Eye (tissue), 1 donor: ENCODE results near the gene PPIL4.

ENCODE experiments used
- DNase-seq: peaks from one replicate; pipeline ENCODE4 v3.0.0-alpha.2; 2015

PPIL4 gene

GRCh38 chr6:149545754-149546471 is at the start of gene PPIL4:
Gene PPIL4, minus strand, starts transcription at chr6:149546043. Its CDS starts 38 bp downstream, at chr6:149546005.
- peak; percentile 98 for DNase-seq

GRCh38 chr6:149593408-149593807 is 47.6 kb upstream of the PPIL4 start:
- DNase-seq: no peak

GRCh38 chr6:149592983-149593382 is 47.1 kb upstream of the PPIL4 start:
- no peak for DNase-seq

- no peak for DNase-seq
Measured at GRCh38 chr6:149586149-149586548, 40.3 kb upstream of the PPIL4 start.

GRCh38 chr6:149581349-149581748 is 35.5 kb upstream of the PPIL4 start:
- DNase-seq: no peak

GRCh38 chr6:149580880-149581279 is 35.0 kb upstream of the PPIL4 start:
- DNase-seq: no peak

- DNase-seq: no peak
Measured at GRCh38 chr6:149567945-149568585, 22.2 kb upstream of the PPIL4 start.

- no peak for DNase-seq
Measured at GRCh38 chr6:149567194-149567586, 21.3 kb upstream of the PPIL4 start.

- DNase-seq: peak; percentile 88
Measured at GRCh38 chr6:149566410-149567193, 20.8 kb upstream of the PPIL4 start.

GRCh38 chr6:149565527-149566409 is 19.9 kb upstream of the PPIL4 start, which contains the start of gene GINM1:
Gene GINM1, plus strand, starts transcription at chr6:149566375. Its CDS starts 40 bp downstream, at chr6:149566415.
- DNase-seq: peak; percentile 98

GRCh38 chr6:149563928-149564325 is 18.1 kb upstream of the PPIL4 start:
- DNase-seq: no peak

- no peak for DNase-seq
Measured at GRCh38 chr6:149563203-149563927, 17.5 kb upstream of the PPIL4 start.

GRCh38 chr6:149560736-149561135 is 14.9 kb upstream of the PPIL4 start:
- no peak for DNase-seq

GRCh38 chr6:149559389-149559788 is 13.5 kb upstream of the PPIL4 start:
- no peak for DNase-seq

- no peak for DNase-seq
Measured at GRCh38 chr6:149558029-149558428, 12.2 kb upstream of the PPIL4 start.

GRCh38 chr6:149551920-149552319 is 6.1 kb upstream of the PPIL4 start:
- no peak for DNase-seq

GRCh38 chr6:149545258-149545753 is 537 bp downstream of the PPIL4 start:
- DNase-seq: peak; percentile 80

GRCh38 chr6:149544646-149545257 is 1.1 kb downstream of the PPIL4 start:
- no peak for DNase-seq

GRCh38 chr6:149541139-149541538 is 4.7 kb downstream of the PPIL4 start:
- no peak for DNase-seq

- DNase-seq: no peak
Measured at GRCh38 chr6:149534742-149535141, 11.1 kb downstream of the PPIL4 start.

- no peak for DNase-seq
Measured at GRCh38 chr6:149529650-149530049, 16.2 kb downstream of the PPIL4 start.
